Calu3 (cell line): Measurements from ENCODE around the gene PLEKHM3. TPM values are rescaled to one million over a fixed set of nuclear protein-coding genes. Genes with fewer than 3 reads are reported as not detected.

Experiments used
- BruUV-seq: library from RNA; stranded (reverse); fragments of 400-500 nt; replicated peaks from 2 replicates; lab custom pipeline; 2021; lab: Mats Ljungman, UMichigan
- CTCF ChIA-PET: fragments of 300-600 bp; sonication (Branson Sonifier 250); formaldehyde crosslinking; loops from one replicate; lab custom pipeline; 2022; ENCODE audit warnings: antibody characterized with exemption; lab: Charles Lee
- DNase-seq: peaks from one replicate; pipeline ENCODE4 v3.0.0; 2022
- H3K27ac Mint-ChIP-seq: one replicate; pipeline ENCODE4 v1.8.0; 2022; ENCODE audit warnings: mixed read lengths; ENCODE audit not compliant: unreplicated experiment
- H3K27me3 Mint-ChIP-seq: one replicate; pipeline ENCODE4 v1.8.0; 2022; ENCODE audit warnings: mixed read lengths; ENCODE audit not compliant: unreplicated experiment
- H3K36me3 Mint-ChIP-seq: one replicate; pipeline ENCODE4 v1.8.0; 2022; ENCODE audit warnings: mild to moderate bottlenecking, moderate library complexity, mixed read lengths; ENCODE audit not compliant: insufficient read depth, unreplicated experiment
- H3K4me1 Mint-ChIP-seq: one replicate; pipeline ENCODE4 v1.8.0; 2022; ENCODE audit warnings: mild to moderate bottlenecking, low read depth, mixed read lengths; ENCODE audit not compliant: unreplicated experiment
- H3K4me3 Mint-ChIP-seq: one replicate; pipeline ENCODE4 v1.8.0; 2022; ENCODE audit warnings: mild to moderate bottlenecking, low read depth, moderate library complexity, mixed read lengths; ENCODE audit not compliant: unreplicated experiment
- H3K9me3 Mint-ChIP-seq: one replicate; pipeline ENCODE4 v1.8.0; 2022; ENCODE audit warnings: low read depth, mixed read lengths; ENCODE audit not compliant: unreplicated experiment
- intact Hi-C: fragments of 100-400 bp; cut with micrococcal nuclease; formaldehyde crosslinking; loops from one replicate; pipeline ENCODE4 v1.10.0; 2022; ENCODE audit not compliant: unreplicated experiment
- total RNA-seq: library from RNA; stranded (reverse); gene quantifications from 2 replicates; pipeline ENCODE4 v1.2.3, GENCODE V29; 2022
- TF ChIP-seq, protein P1 (sequence below): fragments of 200-600 bp; IDR thresholded peaks from one replicate; pipeline ENCODE4 v1.8.0; 2022; ENCODE audit warnings: antibody characterized with exemption; ENCODE audit not compliant: unreplicated experiment

The PLEKHM3 gene
- total RNA-seq, 1 experiment from 2014 or later: 8.0 TPM

DNA sequence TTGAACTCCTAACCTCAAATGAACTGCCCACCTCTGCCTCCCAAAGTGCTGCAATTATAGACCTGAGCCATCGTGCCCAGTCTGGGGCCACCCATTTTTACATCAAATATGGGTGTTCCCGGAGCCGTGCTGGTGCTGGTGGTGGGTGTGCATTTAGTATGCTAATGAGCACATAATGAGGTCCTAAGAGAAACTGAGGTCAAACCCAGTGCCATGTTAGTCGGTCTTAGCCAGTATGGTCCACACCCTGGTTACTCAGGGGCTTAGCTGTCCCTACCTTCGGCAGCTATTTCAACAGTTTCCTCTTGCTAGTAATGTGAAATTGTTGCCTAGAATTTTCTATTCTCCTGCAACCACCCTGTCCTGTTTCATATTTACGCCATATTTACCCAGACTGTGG is 217.2 kb downstream of the PLEKHM3 start:
- Mint-ChIP-seq H3K27ac (no peak overlapping the region), H3K4me1 (peaks cover 46% of the 10 kb centered on the region)
- CTCF ChIA-PET: no interaction called here

DNA sequence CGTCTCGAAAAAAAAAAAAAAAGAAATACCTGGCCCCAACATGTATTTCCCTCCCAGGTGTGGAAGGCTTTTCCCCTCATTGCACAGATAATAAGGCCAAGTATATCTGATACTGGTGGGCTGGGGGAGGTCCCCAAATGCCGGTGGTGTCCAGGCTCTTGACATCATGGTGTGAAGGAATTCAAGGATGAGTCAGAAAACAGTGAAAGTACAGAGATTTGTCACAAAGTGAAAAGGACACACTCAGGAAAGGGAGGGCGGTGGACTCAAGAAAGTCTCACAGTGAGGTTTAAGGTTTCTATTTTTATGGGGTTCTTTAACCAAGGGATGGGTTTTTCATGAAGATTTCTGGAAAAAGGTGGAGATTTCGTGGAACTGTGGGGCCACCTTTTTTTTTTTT is 217.8 kb downstream of the PLEKHM3 start:
- no TSS peak for BruUV-seq
- peaks cover 41% of the 10 kb centered on the region for H3K4me1 Mint-ChIP-seq
- peaks cover 5% of the 10 kb centered on the region for H3K36me3 Mint-ChIP-seq
- no peak for DNase-seq
- no peak overlapping the region for H3K4me3 Mint-ChIP-seq
- TF ChIP-seq, protein P1, sequence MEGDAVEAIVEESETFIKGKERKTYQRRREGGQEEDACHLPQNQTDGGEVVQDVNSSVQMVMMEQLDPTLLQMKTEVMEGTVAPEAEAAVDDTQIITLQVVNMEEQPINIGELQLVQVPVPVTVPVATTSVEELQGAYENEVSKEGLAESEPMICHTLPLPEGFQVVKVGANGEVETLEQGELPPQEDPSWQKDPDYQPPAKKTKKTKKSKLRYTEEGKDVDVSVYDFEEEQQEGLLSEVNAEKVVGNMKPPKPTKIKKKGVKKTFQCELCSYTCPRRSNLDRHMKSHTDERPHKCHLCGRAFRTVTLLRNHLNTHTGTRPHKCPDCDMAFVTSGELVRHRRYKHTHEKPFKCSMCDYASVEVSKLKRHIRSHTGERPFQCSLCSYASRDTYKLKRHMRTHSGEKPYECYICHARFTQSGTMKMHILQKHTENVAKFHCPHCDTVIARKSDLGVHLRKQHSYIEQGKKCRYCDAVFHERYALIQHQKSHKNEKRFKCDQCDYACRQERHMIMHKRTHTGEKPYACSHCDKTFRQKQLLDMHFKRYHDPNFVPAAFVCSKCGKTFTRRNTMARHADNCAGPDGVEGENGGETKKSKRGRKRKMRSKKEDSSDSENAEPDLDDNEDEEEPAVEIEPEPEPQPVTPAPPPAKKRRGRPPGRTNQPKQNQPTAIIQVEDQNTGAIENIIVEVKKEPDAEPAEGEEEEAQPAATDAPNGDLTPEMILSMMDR: no peak
- CTCF ChIA-PET: no interaction called here
- intact Hi-C loops: no loop called here
- no peak overlapping the region for H3K27ac Mint-ChIP-seq
- no peaks in the 10 kb centered on the region for H3K9me3 Mint-ChIP-seq
- no peaks in the 10 kb centered on the region for H3K27me3 Mint-ChIP-seq

More for the DNA sequence above, 217.2 kb downstream of the PLEKHM3 start:
- Mint-ChIP-seq H3K9me3 (no peaks in the 10 kb centered on the region), H3K36me3 (peaks cover 5% of the 10 kb centered on the region), H3K27me3 (no peaks in the 10 kb centered on the region), H3K4me3 (no peak overlapping the region)
- intact Hi-C loops: no loop called here
- no TSS peak for BruUV-seq
- DNase-seq: no peak
- TF ChIP-seq, protein P1: no peak

DNA sequence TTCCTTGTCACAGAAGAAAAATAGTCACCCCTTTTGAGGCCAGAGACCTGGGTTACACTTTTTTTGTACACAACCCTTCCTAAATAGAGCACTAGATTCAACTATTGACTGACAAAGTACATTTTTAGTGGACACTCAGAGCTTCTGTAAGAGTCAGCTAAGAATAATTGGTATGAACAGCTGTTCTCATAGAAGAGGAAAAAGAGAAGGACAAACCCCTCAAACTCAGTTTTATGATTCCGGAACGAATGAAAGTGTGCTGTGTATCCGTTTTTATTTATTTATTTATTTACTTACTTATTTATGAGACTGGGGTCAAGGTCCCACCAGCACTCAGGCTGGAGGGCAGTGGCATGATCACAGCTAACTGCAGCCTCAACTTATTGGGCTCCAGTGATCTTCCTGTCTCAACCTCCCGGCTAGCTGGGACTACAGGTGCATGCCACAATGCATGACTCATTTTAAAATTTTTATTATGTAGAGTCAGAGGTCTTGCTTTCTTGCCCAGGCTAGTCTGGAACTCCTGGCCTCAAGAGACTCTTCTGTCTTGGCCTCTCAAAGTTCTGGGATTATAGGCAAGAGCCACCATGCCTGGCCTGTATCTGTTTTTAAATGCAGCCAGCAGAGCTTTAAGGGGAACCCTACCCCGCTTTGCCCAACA is 219.6 kb downstream of the PLEKHM3 start:
- TF ChIP-seq, protein P1: no peak
- no TSS peak for BruUV-seq
- intact Hi-C loops: no loop called here
- CTCF ChIA-PET: interaction anchor here (0.7 to 1.3 kb wide), 2 partner anchors 170 to 228 kb away, joined by 5 to 8 read pairs; no protein-coding TSS in a partner anchor
- Mint-ChIP-seq H3K9me3 (no peaks in the 10 kb centered on the region), H3K36me3 (no peaks in the 10 kb centered on the region), H3K27me3 (no peaks in the 10 kb centered on the region), H3K4me3 (no peak overlapping the region), H3K4me1 (peaks cover 35% of the 10 kb centered on the region), H3K27ac (peak overlapping the region; percentile 22)
- peak; percentile 41 for DNase-seq

DNA sequence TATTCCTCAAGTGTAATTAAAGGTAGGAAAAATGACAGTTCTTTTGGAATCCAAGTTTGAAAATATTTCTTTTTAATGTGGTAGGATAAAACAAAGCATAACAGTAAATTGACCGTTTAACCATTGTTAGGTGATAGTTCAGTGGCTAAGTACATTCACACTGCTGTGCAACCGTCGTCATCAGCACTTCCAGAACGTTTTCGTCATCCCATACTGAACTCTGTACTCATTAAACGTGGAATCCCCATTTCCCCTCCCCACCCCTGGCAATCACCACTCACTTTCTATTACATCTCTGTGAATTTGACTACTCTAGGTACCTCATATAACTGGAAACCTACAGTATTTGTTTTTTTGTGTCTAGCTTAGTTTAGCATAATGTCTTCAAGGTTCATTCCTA is 222.7 kb downstream of the PLEKHM3 start:
- H3K4me3 Mint-ChIP-seq: no peak overlapping the region
- no peaks in the 10 kb centered on the region for H3K9me3 Mint-ChIP-seq
- no peak overlapping the region for H3K27ac Mint-ChIP-seq
- intact Hi-C loops: no loop called here
- H3K27me3 Mint-ChIP-seq: no peaks in the 10 kb centered on the region
- peaks cover 21% of the 10 kb centered on the region for H3K4me1 Mint-ChIP-seq
- TF ChIP-seq, protein P1: no peak
- DNase-seq: no peak
- CTCF ChIA-PET: interaction anchor here (0.6 to 0.7 kb wide), 3 partner anchors 11 to 150 kb away, joined by 3 to 5 read pairs (median 3); no protein-coding TSS in a partner anchor
- H3K36me3 Mint-ChIP-seq: no peaks in the 10 kb centered on the region
- no TSS peak for BruUV-seq
